Gastrocnemius medialis (tissue), 4 donors: ENCODE results near the gene NR0B2. TPM values are rescaled to one million over a fixed set of nuclear protein-coding genes. Genes with fewer than 3 reads are reported as not detected.

ENCODE experiments used
- ATAC-seq, 2 donors: fragments of 150-250 bp; one replicate each; pipeline ENCODE4 v1.9.1; 2016
- DNase-seq, 2 donors: peaks; one replicate each; pipeline ENCODE4 v3.0.0-alpha.2; 2019
- H3K27ac ChIP-seq, 4 donors: fragments of 200-600 bp; sonication (generic); 1 replicate in 1 of 4; 2 replicates in 3 of 4; pipeline ENCODE4 v1.5.1; 2016 to 2018; ENCODE audit warnings: mild to moderate bottlenecking in 2 of 4, moderate library complexity in 1 of 4
- H3K27me3 ChIP-seq, 3 donors: fragments of 200-600 bp; sonication (generic) in 2 of 3; 1 replicate in 1 of 3; 2 replicates in 2 of 3; pipeline versions ENCODE4 v1.5.1 to v1.6.0; 2016 to 2019; ENCODE audit warnings: mild to moderate bottlenecking in 1 of 3, moderate library complexity in 1 of 3
- H3K36me3 ChIP-seq, 2 donors: fragments of 200-600 bp; sonication (generic) in 1 of 2; one replicate each; pipeline ENCODE4 v1.5.1; 2017 to 2018
- H3K4me1 ChIP-seq, 2 donors: fragments of 200-600 bp; sonication (generic) in 1 of 2; one replicate each; pipeline ENCODE4 v1.5.1; 2016 to 2017; ENCODE audit warnings: mild to moderate bottlenecking in 2 of 2
- H3K4me3 ChIP-seq, 4 donors: fragments of 200-600 bp; sonication (generic) in 3 of 4; 1 replicate in 1 of 4; 2 replicates in 3 of 4; pipeline ENCODE4 v1.5.1; 2016 to 2019; ENCODE audit warnings: mild to moderate bottlenecking in 2 of 4
- H3K9me3 ChIP-seq, 3 donors: fragments of 200-600 bp; sonication (generic) in 2 of 3; 1 replicate in 1 of 3; 2 replicates in 2 of 3; pipeline ENCODE4 v1.5.1; 2016 to 2019
- CTCF ChIP-seq, 5 experiments: fragments of 450-650 bp in 3 of 5; fragments of 200-600 bp in 2 of 5; sonication (generic) in 2 of 5; IDR thresholded peaks in 4 of 5; conservative IDR thresholded peaks in 1 of 5; 1 replicate in 4 of 5; 2 replicates in 1 of 5; pipeline ENCODE4 v1.5.1; 2016 to 2019; ENCODE audit warnings: antibody characterized with exemption in 5 of 5, mild to moderate bottlenecking in 3 of 5, moderate library complexity in 3 of 5
- POLR2A ChIP-seq, 2 donors: fragments of 450-650 bp; IDR thresholded peaks; one replicate each; pipeline ENCODE4 v1.6.1; 2017; ENCODE audit warnings: antibody characterized with exemption in 2 of 2, mild to moderate bottlenecking in 2 of 2, moderate library complexity in 2 of 2
- in situ Hi-C, 4 donors: fragments of 200-750 bp; cut with MboI; loops; one replicate each; pipeline versions ENCODE4 v1.15.0 to v1.8.0; 2017; ENCODE audit warnings: low sequenced_read_pairs in 4 of 4
- intact Hi-C: fragments of 100-400 bp; cut with DNase I; formaldehyde crosslinking; loops from one replicate; pipeline ENCODE4 v1.15.1; 2023; ENCODE audit warnings: low total_unique reads
- total RNA-seq, 4 donors: library from RNA; depleted of rRNA; stranded (reverse); fragments of >200 nt; gene quantifications; one replicate each; pipeline versions ENCODE4 v1.1.0 to v1.2.3, GENCODE V29; 2016

The NR0B2 gene
- total RNA-seq, 4 donors from 2014 or later: 0.31 TPM; not detected in 3

- Histone ChIP-seq H3K36me3 (no peaks in the 10 kb centered on the region), H3K27me3 (peaks cover 43 to 56% (median 44%) of the 10 kb centered on the region in 3 donors), H3K4me1 (peaks cover 0 to 11% of the 10 kb centered on the region in 2 donors), H3K4me3 (no peak overlapping the region), H3K27ac (no peak overlapping the region), H3K9me3 (no peaks in the 10 kb centered on the region)
- DNase-seq (no peak), ATAC-seq (no peak)
- intact Hi-C loops (no loop called here), in situ Hi-C loops (no loop called here)
- TF ChIP-seq POLR2A (IDR thresholded peaks at IDR 0.05) (no peak), CTCF (IDR thresholded peaks at IDR 0.05 in 4 of 5, conservative IDR thresholded peaks at IDR 0.05 in 1 of 5) (no peak)
These were observed 45.5 kb upstream of the NR0B2 start for GRCh38 chr1:26959270-26959669.

GRCh38 chr1:26957306-26957705 lies 43.5 kb upstream of the NR0B2 start:
- in situ Hi-C loops (no loop called here), intact Hi-C loops (no loop called here)
- Histone ChIP-seq H3K36me3 (no peaks in the 10 kb centered on the region), H3K4me1 (peaks cover 0 to 11% of the 10 kb centered on the region in 2 donors), H3K27ac (no peak overlapping the region), H3K9me3 (no peaks in the 10 kb centered on the region), H3K27me3 (peaks cover 42 to 56% (median 43%) of the 10 kb centered on the region in 3 donors), H3K4me3 (no peak overlapping the region)
- no peak for TF ChIP-seq CTCF (IDR thresholded peaks at IDR 0.05 in 4 of 5, conservative IDR thresholded peaks at IDR 0.05 in 1 of 5)
- TF ChIP-seq POLR2A (IDR thresholded peaks at IDR 0.05): no peak
- ATAC-seq (no peak), DNase-seq (no peak)

- peaks cover 0 to 11% of the 10 kb centered on the region in 2 donors for H3K4me1 ChIP-seq
- no peak overlapping the region for H3K27ac ChIP-seq
- no peak for ATAC-seq
- in situ Hi-C loops: no loop called here
- intact Hi-C loops: no loop called here
- no peak overlapping the region for H3K4me3 ChIP-seq
- TF ChIP-seq POLR2A (IDR thresholded peaks at IDR 0.05): no peak
- no peak for TF ChIP-seq CTCF (IDR thresholded peaks at IDR 0.05 in 4 of 5, conservative IDR thresholded peaks at IDR 0.05 in 1 of 5)
- no peak for DNase-seq
- no peaks in the 10 kb centered on the region for H3K9me3 ChIP-seq
- H3K27me3 ChIP-seq: peaks cover 36 to 55% (median 41%) of the 10 kb centered on the region in 3 donors
- H3K36me3 ChIP-seq: no peaks in the 10 kb centered on the region
These were observed 42.5 kb upstream of the NR0B2 start for GRCh38 chr1:26956321-26956720.

- H3K4me1 ChIP-seq: peaks cover 3% of the 10 kb centered on the region in 2 donors
- no peak overlapping the region for H3K27ac ChIP-seq
- no peaks in the 10 kb centered on the region for H3K36me3 ChIP-seq
- intact Hi-C loops: no loop called here
- no peak overlapping the region for H3K4me3 ChIP-seq
- in situ Hi-C loops: no loop called here
- DNase-seq: no peak
- peaks cover 7 to 26% (median 11%) of the 10 kb centered on the region in 3 donors for H3K27me3 ChIP-seq
- no peaks in the 10 kb centered on the region for H3K9me3 ChIP-seq
- TF ChIP-seq POLR2A (IDR thresholded peaks at IDR 0.05): no peak
- TF ChIP-seq CTCF (IDR thresholded peaks at IDR 0.05 in 4 of 5, conservative IDR thresholded peaks at IDR 0.05 in 1 of 5): no peak
- no peak for ATAC-seq
These were observed 39.6 kb upstream of the NR0B2 start for GRCh38 chr1:26953374-26953773.
